ENCODE data around the gene ZSCAN25.
"Not testable (repeated sequence)": the region's sequence is repeated elsewhere in the genome, so short reads cannot be mapped to it uniquely, and the experiment has no call there.

Gene ZSCAN25

DNA sequence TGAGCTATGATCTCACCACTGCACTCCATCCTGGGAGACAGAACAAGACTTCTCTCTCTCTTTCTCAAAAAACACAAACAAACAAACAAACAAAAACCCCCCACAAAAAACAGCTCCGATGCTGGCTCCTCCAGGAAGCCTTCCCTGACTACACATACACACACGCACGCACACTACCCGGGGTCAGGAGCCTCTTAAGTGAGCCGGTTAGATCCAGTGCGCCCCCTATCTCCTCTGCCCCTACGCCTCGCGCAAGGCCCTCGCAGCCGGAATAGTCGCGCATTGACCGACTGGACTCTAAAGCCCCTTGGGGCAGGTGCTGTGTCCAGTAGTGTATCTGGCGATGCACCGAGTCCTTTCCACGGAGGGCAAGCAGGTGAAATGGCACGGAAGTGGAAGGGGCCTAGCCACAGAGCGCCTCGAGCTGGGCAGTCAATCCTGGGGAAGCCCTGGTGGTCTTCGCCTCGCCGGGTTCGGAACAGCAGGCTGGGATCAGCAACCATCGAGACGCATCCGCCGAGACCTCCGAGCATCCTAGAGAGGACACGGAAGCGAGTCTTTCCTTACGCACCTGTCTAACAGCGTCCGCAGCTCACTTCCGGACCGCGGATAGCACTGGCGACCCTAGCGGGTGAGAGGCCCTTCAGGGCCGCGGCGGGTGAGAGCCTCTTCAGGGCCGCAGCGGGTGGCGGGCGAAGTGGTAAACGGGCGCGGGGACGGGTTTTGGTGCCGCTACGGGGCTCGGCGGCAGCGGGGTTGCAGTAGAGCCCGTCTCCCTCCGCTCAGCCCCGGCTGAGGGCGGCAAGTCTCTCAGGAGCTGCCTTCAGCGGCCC, at the start of gene ZSCAN25:
TSS of gene ZSCAN25 (plus strand) at position 588 of the 833 bp plus-strand sequence. CDS start 2,661 bp downstream, outside the sequence.
- peak; percentile 90 for DNase-seq

DNA sequence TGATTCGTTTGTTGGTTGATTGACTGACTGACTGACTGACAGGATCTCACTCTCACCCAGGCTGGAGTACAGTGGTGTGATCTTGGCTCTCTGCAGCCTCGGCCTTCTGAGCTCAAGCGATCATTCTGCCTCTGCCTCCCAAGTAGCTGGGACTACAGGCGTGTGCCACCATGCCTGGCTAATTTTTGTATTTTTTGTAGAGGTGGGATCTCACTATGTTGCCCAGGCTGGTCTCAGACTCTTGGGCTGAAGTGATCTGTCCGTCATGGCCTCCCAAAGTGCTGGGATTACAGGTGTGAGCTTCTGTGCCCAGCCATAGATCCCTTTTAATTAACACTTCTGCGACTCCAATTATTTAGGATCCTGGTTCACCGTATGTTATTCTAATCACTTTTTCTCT, 48.0 kb upstream of the ZSCAN25 start:
- DNase-seq = not testable (repeated sequence)

DNA sequence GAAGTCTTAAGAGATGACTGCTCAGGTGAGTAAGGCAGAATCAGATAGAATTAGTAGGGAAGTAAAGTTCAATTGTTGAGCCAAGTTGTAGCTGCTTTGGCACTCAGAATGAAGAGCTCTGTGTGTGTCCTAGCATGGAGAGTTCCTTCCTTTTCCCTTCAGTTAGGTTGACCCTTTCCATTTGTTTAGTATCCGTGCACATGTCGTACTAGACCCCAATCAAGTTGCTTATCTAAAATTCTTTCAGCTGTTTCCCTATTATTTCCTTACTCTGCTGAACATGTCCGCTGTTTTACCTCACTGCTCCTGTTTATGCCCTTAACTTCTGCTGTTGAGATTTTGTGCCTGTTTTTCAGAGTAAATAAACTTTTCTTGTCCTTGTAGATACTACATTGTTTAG, 45.0 kb upstream of the ZSCAN25 start:
- DNase-seq = no peak

DNA sequence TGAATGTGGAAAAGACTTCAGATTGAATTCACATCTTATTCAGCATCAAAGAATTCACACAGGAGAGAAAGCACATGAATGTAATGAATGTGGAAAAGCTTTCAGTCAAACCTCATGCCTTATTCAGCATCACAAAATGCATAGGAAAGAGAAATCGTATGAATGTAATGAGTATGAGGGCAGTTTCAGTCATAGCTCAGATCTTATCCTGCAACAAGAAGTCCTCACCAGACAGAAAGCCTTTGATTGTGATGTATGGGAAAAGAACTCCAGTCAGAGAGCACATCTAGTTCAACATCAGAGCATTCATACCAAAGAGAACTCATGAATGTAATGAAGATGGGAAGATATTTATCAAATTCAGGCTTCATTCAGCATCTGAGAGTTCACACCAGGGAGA, 43.5 kb upstream of the ZSCAN25 start:
- DNase-seq = no peak

DNA sequence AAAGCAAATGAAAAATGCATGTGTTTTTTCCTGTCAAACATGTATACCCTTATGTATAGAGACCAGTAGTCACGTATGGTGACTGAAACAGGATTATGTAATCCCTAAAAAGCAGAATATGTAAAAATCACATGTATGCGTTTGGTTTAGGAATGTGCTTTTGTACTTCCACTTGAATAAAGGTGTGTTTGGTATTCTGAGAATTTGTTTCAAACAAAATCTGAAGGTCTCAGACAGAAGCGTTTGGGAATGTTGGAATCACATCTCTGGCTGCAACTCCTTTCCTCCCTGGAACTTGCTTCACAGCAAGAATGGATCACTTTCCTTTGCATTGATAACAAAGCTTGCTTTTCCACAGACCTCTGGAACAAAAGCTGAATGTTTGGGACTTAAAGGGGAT, 40.5 kb upstream of the ZSCAN25 start:
- no peak for DNase-seq

DNA sequence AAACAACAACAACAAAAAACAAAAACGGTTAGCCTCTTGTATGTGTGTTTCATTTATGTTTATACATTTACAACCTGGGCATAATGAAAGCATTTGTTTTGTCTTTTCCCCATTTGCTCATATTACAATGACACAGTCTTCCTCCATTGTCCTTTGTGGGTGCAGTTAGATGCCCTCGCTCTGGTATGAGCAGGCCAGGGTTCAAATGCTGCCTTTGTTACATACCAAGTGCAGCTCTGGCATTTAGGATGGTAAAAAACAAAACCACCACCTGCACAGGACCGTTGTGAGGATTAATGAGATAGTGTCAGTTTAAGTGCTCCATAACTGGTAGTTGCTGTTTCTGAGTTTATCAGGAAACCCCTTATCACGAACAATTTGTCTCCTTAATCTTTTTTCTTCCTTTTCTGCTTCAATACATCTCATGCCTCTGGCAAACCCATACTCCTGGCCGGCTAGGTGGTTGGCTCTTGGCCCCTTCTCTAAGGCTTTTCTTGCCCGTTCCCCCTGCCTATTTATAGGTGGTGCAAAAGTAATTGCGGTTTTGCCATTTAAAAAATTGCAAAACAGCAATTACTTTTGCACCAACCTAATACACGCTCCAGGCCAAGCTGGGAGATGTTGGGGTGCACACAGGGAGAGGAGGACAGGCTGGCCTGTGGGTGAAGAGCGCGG, 37.3 kb upstream of the ZSCAN25 start:
- no peak for DNase-seq

DNA sequence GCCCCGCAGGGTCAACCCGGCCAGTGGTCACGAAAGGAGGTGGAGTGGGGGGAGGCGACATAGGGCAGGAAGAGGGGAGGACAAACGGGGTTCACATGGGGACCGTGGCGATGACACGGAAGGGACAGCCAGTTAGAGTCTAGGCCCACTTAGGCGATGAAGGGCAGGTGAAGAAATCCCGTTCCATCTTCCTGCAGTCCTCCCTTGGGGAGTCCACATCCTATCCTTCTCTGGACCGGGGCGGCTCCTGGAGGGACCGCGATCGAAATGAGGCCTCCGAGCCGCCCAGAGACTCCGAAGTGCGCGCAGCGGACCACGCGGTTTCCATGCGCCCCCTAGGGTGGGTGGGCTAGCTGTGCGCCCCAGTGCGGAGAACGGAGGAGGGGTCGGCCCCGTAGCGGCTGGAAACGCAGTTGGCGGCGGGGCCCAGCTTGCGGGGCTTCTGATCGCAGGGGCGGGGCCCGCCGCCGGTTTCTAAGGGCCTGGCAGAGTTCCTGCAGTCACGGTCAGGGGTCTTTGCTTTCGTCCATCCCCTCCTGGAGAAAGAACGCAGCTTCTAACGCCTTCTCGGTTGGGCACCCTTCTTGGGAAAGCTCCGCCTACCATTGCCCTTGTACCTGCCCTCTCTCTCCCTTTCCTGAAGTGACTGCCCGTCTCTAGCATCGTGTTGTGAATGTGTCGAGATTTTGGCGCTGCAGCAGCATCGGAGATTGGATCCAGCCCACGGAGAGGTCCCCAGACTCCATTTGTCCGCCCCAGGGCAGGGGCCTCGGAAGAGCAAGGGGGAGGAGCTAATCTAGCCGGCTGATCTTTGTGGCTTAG, 36.6 kb upstream of the ZSCAN25 start:
- DNase-seq = peak; percentile 54

- not testable (repeated sequence) for DNase-seq
These were observed 35.9 kb upstream of the ZSCAN25 start for GRCh38 chr7:99580778-99581332.

- no peak for DNase-seq
These were observed 27.9 kb upstream of the ZSCAN25 start for GRCh38 chr7:99588868-99589267.

GRCh38 chr7:99594948-99595745, 21.6 kb upstream of the ZSCAN25 start:
- DNase-seq = no peak

DNA sequence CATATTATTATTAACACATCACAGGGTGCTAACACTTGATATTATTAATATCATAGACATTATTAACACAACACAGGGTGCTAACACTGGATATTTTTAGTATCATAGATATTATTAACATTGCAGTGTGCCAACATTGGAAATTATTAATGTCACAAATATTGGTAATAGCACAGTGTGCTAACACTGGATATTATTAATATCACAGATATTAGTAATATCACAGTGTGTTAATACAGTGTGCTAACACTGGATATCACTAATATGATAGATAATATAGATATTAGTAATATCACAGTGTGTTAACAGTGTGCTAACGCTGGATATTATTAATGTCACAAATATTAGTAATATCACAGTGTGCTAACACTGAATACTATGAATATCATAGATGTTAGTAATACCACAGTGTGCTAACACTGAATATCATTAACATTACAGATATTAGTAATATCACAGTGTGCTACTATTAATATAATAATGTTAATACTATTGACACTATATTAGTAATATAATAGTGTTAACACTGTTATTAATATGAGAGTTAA, 20.3 kb upstream of the ZSCAN25 start:
- no peak for DNase-seq

DNA sequence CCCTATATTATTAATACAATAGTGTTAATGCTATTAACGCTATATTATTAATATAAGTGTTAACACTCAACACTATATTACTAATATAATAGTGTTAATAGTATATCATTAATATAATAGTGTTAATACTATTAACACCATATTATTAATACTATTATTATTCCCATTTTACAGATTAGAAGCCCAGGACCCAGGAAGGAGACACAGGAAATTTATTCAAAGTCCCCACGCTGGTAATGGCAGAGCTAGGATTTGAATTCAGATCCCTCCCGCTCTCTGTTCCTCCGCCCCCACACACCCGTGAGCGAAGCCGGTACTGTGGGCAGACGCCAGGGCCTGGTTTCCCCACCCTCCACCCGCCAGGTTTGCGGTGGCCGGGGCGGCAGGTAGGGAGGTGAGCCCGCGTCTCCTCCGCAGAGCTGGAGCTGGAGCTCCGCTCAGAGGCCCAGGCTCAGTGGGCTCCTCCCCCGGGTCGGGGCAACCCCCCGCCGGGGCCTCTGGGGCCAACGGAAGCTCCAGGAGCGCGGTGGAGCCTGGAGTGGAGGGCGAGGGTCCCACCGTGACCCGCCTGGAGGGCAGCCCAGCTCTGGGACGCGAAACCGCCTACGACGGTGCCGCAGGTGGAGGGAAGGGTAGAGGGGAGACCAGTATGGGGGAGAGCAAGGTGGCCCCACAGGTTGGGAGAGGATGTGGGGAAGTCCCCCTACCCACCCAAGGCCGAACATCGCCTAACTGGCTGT, 18.8 kb upstream of the ZSCAN25 start, which contains the start of gene TMEM225B:
TSS of gene TMEM225B (plus strand) at position 506 of the 740 bp plus-strand sequence. CDS start 6,122 bp downstream, outside the sequence.
- no peak for DNase-seq

GRCh38 chr7:99599836-99600235, 16.9 kb upstream of the ZSCAN25 start:
- DNase-seq = no peak

DNA sequence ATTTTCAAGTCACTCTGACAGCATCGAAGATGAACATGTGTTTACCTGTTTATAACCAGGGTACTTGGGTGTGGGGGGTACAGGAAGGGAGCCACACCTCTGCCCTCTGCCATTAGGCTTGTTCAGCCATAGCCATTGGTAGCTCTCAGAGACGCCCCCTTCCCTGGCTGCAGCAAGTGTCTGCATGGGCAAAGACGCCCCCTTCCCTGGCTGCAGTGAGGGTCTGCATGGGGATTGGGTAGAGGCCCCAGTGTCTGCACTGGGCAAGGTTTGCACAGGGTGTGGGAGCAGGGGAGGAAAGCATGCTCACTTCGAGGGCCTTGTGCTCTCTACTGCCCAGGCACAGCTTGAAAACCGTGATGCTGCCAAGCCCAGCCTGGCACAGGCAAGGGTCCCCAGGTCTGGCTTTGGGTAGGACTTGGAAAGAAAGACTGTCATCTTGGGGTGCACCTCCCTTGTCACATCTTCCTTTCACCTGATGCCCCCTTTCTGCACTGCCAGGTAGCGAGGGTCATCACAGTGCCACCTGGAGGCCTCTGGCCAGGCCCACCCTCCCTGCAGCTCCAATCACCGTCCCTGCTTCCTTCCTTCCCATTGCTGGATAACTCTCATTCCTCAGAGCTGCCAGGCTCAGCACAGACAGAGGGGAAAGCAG, 15.0 kb upstream of the ZSCAN25 start:
- DNase-seq = no peak

GRCh38 chr7:99605527-99605926, 11.2 kb upstream of the ZSCAN25 start:
- DNase-seq = no peak

DNA sequence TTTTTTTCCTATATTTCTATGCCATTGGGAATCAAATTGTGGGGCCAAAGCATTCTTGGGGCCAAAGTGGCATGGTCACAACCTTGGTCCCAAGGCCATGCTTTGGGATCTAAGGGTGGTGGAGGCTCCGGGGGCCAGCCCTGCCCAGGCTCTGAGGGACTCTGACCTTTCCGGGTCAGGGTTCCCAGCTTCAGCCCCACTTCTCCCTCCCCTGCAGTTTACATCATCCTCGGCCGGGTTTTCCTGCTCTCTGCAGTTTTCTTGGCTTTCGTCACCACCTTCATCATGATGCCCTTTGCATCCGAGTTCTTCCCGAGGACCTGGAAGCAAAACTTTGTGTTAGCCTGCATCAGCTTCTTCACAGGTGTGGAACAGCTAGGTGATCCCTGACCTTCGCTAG, 10.2 kb upstream of the ZSCAN25 start:
- no peak for DNase-seq

DNA sequence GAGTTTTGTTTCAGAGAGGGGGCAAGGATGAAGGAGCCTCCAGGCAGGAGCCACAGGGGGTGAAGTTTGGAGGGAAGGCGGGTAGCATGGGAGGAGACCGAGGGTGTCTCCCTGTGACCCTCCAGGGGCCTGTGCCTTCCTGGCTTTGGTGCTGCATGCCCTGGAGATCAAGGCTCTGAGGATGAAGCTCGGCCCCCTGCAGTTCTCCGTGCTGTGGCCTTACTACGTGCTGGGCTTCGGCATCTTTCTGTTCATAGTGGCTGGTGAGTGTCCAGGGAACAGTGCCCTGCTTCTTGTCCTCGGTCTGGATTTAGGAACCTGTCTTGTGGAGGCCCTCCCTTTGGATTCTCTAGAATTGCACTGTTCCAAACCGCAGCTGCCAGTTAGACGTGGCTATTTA, 9.2 kb upstream of the ZSCAN25 start:
- no peak for DNase-seq

DNA sequence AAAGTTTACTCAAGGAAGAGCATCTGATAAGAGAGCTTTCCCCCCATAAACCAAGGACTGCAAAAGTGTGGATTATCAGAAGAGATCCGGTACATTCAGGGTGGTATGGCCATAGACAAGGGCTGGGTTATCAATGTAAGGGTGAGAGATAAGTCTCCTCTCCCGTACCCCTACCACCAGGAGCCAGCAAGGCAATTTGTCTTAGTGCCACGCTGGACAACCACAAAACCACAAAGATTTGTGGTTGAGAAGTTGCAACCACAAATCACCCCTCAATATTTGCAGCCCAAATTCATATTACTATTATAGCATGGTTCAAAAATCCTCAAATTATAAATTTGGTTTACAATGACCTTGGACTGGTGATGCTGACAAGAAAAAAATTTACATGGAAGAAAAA, 2.3 kb upstream of the ZSCAN25 start:
- no peak for DNase-seq

- DNase-seq = no peak
These were observed 772 bp upstream of the ZSCAN25 start for GRCh38 chr7:99615989-99616358.

- no peak for DNase-seq
These were observed 541 bp downstream of the ZSCAN25 start for GRCh38 chr7:99617192-99617781.
